Measurements from ENCODE around the gene PKD1L1.

The PKD1L1 gene

DNA sequence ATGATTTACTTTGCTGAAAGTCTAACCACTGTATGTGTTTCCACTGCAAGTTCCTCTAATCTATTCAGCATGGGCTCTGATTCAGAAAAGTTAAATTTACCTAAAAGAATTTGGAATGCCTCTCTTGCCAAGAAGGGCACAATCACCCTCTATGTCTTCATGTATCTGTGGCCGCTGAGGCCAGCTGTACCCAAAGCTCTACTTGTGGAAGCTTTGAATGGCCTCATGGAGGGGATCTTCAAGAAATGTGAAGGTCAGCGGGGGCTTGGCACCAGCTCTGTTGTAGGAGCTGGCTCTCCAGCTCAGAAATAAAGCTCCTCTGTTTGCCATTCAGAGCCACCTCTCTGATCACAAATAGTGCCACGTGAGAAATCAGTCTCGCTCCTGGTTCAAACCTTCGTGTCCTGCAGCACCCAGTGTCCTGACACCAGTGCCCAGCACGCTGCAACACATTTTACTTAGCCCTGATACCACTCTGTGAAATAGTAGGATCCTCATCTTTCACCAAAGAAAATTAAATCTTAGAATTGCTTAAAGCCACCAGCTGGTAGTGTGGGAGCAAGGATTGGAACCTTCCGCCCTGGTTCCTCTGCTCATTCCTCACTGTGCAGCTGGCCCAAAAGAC is 61.1 kb downstream of the PKD1L1 start:
- intact Hi-C loops (cut with DNase I) = no loop called here
- peak in 7 of 42 donors; percentile 13 to 46 (median 29) for DNase-seq

DNA sequence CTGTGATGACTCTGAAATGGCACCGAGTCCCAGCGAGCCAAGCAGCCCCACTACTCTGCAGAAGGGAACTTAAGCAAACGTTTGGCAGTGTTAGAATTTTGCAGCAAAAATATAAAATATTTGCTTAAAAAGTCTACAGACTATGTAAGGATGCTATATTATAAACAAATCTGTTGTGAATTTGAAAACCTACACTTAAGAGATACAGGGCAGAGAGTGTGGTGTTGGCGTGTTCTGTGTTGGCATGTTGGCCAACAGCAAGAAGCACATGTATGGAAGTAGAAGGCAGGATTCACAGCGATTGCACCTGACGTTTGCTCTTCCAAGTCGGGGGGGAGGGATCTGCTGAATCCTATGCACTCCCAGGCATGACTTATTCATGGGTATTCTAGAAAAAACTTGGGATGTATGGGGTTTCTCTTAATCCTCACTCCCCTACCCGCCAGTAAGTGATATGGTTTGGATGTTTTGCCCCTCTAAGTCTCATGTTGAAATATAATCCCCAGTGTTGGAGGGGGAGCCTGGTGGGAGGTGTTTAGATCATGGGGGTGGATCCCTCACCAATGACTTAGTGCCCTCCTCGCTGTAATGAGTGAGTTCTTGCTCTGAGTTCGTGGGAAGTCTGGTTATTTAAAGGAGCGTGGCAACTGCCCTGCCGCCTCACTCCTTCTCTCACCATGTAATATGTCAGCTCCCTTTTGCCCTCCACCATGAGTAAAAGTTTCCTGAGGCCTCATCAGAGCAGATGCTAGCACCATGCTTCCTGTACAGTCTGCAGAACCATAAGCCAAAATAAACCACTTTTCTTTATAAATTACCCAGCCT is 62.1 kb downstream of the PKD1L1 start:
- DNase-seq = peak in 1 of 42 donors; percentile 20
- intact Hi-C loops (cut with DNase I) = no loop called here

DNA sequence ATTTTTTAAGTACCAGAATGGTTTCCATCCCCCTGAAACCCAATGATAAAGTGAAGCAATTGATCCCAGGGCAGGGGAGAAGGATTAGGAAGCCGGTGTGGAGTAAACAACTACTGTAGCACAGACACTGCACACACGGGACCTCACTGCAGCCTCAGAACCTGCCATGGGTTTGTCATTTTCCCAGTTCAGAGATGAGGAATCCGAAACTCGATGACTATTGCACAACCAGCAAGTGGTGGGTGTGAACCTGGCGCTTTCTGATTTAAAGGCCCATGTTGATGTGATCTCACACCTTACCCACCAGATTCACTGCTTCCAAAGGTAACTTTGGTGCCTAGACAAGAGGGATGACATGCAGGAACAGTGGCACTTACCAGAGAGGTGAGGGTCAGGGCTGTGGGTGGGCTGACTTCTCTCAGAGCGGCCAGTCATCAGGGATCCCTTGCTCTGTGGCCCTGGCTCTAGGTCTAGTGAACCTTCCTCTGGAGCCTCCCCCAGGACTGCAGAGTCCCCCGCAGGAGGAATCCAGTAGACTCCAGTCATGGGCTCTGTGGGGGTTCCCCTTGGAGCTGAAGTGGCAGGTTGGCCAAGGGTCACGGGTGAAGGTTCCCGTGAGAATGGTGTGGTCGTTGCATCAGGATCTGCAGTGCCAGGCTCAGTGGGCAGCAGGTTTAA is 62.8 kb downstream of the PKD1L1 start:
- intact Hi-C loops (cut with DNase I) = no loop called here
- DNase-seq = peak in 1 of 42 donors; percentile 39

DNA sequence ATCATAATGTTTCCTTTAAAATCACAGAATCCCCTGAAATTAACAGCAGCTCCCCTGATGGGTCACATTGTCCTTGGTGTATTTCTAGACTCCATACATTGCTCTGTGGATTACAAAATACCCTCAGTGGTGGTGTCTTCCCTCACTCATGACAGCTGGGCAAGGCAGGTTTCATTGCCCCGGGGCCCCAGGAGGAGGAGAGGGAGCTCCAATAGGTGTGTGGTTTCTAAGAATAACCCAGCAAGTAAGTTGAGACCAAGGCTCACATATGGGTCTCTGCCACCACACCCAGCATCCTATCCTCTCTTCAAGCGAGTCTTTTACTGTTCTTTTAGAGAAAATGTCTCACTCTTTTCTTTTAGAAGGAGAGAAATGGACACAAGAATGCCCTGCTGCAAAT is 63.6 kb downstream of the PKD1L1 start:
- no peak for DNase-seq
- intact Hi-C loops (cut with DNase I) = no loop called here

DNA sequence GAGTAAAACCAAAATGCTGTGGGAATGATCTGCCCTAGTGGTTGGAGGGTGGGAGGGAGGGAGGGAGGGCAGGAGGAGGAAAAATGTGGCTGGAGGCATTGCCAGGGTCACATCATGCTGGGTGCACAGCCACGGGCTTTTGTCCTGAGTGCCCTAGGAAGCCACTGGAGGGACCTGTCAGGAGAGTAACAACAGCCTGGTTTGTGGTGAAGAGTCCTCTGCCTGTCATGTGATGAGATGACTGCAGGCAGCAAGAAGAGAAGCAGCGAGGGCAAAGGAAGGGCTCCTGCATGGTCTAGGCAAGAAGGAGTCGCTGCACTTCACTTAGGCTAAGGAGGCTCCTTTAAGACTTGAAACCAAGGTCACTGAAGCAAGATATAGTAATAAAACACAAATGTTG is 65.6 kb downstream of the PKD1L1 start:
- intact Hi-C loops (cut with DNase I) = no loop called here
- DNase-seq = peak in 2 of 42 donors; percentile 17

DNA sequence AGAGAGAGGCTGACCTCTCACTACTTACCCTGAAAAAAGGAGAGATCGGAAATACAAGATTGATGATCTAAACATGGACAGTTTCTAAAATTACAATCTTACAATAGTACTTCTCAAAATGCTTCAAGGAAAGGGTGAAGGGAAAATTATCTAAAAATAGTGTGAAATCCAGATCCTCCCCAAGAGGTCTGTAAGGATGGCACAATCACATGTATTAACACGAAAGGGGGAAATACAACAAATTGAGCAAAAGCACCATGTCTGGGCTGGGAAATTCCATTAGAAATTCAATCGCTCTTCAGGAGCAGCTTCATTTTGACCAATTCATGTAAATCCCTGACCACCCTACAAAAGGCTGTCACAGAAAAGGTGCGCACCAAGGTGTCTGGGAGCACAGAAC is 67.0 kb downstream of the PKD1L1 start:
- peak in 2 of 42 donors; percentile 1 to 10 for DNase-seq
- intact Hi-C loops (cut with DNase I) = no loop called here

DNA sequence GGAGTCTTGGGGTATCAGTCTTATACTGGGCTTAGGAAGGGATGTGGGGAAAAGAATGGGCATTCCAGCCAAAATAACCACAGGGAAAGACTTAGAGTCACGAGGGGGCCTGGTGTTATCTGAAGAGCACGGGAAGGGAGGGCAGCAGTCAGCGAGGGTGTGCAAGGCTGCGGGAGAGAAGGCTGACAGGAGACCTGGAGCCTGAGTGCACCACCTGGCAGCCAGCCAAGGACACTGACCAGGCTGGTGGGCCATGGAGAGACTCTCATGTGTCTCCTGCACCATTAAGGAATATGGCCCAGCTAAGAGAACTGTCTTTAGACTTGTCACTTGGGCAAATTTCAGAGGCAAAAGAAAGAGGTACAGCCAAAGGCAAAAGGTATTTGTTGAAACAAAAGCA is 69.6 kb downstream of the PKD1L1 start:
- DNase-seq = peak in 2 of 42 donors; percentile 30 to 34
- intact Hi-C loops (cut with DNase I) = no loop called here

DNA sequence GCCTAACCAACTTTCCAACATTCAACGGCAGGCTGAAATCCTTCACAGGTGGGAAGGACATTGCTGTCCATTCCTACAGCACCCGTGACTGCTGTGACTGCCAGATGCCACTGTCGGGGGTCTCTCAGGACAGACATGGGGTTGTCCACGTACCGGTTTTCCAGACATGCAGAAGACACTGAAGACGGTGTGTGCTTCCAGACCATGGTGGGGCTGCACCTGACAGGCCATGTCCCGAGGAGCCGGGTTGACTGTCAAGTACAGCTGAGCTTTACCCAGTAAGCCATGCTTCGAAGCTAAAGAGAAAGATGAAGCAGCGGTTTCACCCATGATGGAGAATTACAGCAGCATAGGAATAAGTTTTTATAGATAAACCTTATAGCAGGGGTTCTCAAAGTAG is 70.9 kb downstream of the PKD1L1 start:
- peak in 2 of 42 donors; percentile 26 to 34 for DNase-seq
- intact Hi-C loops (cut with DNase I) = no loop called here

DNA sequence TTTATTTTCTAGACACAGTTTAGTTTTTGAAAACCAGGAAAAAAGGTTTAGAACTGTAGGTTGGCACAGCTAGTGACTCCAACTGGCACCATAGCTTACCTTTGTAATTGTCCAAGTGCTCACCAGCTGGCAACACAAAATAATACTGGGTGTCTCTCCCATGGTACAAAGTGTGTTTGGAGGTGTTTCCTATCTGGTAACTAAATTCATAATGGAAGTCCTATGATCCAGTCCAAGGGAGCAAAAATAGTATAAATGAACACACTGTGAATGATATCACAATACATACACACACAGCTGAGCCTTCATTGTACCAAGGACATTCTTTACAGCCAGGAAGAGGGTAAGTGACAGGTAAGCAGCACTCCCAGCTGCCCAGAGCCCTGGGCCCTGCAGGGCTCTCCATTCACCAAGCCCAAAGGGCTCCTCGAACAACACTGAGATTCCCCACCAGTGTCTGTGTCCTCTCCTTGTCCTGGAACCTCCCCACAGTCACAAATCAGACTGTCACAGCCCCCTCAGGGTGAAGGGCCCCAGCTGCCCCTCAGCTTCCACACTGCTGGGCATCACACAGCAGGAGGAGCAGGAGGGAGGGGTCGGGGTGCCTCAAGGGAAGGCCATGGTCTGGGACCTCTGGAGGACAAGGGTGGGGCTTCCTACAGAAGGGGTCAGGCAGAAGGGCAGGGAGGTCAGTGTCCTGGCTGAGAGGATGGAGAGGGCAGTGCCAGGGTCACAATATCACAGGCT is 72.1 kb downstream of the PKD1L1 start:
- DNase-seq = peak in 2 of 42 donors; percentile 25 to 27
- intact Hi-C loops (cut with DNase I) = no loop called here

DNA sequence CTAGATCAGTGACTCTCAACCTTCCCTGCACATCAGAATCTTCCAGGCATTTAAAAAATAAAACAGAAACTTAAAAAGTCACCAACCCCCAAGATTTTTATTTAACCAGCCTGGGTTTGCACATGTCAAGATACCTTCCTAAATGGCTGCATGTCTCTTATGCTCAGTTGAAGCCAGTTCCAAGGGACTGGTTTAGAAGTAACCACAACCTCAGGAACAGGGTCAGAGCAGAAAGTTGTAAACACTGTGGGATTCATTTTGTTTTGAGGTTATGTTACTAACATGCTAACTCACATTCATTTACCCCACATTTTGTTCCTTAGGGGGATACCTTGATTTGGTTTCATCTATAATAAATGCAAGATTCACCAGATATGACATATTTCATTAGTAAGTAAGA is 72.9 kb downstream of the PKD1L1 start:
- intact Hi-C loops (cut with DNase I) = no loop called here

DNA sequence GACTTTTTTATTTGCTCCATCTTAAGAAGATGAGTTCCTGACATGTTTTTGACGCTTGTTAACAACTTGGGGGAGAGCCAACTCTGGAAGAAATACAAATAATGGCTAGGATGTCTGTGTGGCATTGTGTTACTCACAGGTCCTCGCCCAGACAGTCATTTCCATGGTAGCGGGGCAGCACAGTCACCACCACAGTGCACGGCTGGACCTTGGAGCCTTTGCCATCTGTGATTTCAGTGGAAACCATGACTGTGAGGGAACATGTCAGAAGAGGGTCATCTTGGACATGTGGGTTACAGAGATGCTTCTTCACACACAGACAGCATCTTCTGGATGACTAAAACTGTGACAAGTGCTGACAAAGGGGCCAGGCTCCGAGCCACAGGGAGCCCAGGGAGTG is 74.5 kb downstream of the PKD1L1 start:
- DNase-seq = peak in 2 of 42 donors; percentile 21 to 26
- intact Hi-C loops (cut with DNase I) = no loop called here

More for the DNA sequence above, 72.9 kb downstream of the PKD1L1 start:
- DNase-seq = no peak

DNA sequence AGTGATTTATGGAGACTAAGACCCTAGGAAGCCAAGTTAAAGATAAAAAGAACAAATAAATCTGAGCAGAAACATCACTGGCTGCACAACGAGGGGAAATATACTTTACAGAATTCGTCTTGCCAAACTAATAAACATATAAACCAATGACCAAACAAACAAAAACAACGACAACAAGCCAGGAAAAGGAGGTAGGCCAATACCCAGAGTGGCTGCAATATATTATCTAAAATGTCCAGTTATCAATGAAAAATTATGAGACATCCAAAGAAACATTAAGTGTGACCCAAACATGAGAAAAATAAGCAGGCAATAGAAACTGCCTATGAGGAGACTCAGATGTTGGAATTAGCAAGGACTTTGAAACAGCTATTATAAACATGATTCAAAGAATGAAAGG is 81.0 kb downstream of the PKD1L1 start:
- DNase-seq = no peak
- intact Hi-C loops (cut with DNase I) = no loop called here

DNA sequence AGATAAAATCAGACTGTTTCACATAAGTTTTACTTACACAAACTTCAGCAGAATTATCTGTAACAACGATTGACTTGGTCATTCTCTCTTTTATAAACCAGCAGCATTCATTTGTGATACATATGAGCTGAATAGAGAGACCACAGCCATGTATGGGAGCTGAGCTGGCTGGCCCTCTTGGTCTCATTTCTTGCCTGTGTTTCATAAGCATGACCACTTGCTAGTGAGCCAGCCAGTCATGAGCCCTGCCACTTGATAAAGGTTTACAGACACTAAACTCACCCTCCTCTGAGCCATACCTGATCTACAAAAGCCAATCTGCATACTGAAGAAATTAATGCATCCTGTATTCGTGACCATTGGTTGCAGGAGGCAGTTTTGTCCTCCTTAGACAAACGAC is 82.1 kb downstream of the PKD1L1 start:
- intact Hi-C loops (cut with DNase I) = no loop called here
- no peak for DNase-seq

DNA sequence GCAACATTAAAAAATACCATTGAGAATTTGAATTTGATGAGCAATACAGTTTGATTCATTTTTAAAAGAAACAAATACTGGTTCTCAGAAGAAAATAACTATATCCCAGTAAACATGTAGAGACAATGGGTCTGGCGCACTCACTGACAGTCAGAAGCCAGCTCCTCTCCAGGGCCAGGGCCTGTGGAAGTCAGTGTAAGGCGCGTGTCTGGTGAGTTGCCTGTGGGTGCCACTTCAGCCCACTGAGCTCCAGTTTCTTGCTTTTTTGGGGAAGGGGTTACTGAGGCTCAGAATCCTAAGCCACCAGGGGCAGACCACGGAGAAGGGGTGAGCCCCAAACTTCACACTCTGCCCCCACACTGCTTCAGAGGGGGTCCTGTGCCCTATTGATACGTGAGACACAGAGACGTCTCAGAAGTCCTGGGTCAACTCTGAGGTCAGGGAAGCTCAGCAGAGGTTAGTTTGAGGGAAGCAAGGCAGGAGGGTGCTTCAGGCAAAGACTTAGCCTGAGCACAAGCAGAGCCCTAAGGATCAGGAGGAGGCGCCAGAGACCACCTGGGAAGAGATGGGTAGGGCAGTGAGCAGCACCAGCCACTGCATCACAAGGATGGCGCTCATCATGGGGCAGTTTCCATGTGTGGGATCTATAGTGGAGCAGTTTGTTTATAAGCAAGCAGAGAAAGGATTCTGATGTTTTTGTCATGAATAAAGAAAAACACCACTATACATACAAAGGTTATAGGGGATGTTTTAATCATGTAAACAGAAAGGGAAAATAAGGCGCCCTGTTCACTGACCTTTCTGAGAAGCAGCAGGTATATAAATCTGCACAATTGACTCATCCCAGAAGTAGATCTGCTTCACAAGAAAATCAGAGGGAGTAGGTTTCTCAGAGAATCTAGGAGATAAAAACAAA is 95.7 kb downstream of the PKD1L1 start:
- intact Hi-C loops (cut with DNase I) = no loop called here
- no peak for DNase-seq

DNA sequence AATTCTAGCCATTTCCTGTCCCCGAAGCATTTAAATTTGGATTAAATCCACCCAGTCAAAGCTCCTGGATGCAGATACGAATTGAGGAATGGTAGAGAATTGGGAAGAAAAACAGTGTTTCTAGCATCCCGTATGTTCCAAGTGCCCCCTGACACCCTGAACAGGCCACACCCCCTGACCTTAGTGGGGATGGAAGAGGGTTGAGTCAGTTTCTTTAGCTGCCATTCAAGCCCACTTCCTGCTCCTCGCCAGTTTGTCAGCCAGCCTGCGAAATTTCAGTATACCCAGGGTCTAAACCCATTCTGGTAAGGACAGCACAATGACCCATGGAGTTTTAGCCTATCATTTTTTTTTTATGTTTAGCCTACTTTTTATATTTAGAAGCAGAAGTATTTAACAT is 101.1 kb downstream of the PKD1L1 start:
- no peak for DNase-seq
- intact Hi-C loops (cut with DNase I) = no loop called here

DNA sequence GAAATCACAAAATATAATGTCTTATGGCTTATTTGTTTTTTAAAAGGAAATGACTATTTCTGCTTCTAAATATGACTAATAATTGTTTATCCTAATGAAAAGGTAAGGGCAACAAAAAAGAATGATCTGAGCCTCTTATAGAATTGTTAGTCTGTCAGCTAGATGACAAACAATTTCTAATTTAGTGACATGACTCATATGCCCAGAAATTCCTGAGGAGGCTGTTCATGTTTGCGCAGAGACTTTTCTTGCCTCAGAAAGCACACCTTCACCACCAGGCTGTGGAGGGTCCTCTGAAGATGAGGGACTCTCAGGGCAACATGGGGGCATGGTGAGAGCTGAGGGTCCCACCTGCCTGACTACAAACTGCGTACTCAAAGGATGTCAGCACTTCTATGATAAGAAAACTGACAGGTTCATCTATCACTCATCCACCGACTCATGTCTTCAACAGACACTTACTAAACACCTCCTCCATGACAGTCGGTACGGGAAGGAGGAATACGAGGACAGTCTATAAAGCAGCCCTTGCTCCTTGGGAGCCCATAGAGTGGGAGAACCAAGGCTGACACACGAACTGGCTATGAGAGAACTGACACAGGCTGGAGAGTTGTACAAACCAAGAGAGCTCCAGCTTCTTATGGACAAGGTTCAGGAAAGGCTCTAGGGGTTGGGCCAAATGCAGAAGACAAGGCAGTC is 102.0 kb downstream of the PKD1L1 start:
- intact Hi-C loops (cut with DNase I) = no loop called here
- DNase-seq = no peak

DNA sequence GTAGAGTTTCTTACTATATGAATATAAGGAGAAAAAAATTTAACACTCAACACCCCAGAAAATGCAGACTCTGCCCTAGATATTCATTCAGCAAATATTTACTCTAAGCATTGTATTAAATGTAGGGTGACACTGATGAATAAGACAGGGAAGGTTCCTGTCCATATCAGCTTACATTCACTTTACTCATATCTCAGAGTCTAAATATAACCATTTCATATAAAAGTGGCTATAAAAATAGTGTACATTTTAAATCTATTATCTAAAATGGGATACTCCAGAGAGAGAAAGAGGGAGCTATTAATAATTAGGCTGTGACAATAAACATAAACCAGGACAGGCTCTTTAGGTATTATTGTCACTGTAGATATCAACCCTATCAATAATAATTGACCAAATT is 104.0 kb downstream of the PKD1L1 start:
- intact Hi-C loops (cut with DNase I) = no loop called here
- DNase-seq = no peak

DNA sequence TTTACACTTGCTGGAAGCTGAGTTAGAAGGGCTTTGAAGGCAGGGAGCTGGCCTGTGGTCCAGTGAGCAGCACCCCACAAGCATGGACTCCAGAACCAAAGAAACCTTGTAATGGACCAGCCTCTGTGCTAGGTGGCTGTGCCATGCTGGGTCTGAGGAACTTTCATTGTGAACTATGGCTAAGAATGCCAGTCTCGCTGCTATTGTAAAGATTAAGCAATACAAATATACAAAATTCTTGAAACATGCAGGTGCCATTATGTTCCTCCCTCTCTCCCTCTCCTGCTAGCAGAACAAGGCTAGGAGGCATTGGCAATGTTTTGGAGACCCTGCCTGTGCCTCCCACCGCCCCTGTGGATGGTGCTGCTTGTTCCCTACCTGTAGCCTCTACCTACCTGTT is 105.0 kb downstream of the PKD1L1 start:
- no peak for DNase-seq
- intact Hi-C loops (cut with DNase I) = no loop called here

Measured in head of caudate nucleus (tissue), 42 donors.